A549 (cell line): Measurements from ENCODE around the gene KCNK6. TPM values are rescaled to one million over a fixed set of nuclear protein-coding genes. Genes with fewer than 3 reads are reported as not detected.
A peak's percentile ranks its signal among the peaks of the same experiment; 100 is the strongest.

ENCODE experiments used
- ATAC-seq, 2 experiments: fragments of 200-7000 bp in 1 of 2; fragments of >200 bp in 1 of 2; cut with Nextera tagmentation in 1 of 2; cut with Tn5 transposase in 1 of 2; 3 replicates each; pipeline versions ENCODE4 v1.8.0 to v1.9.1; 2018 to 2020; ENCODE audit warnings: mild to moderate bottlenecking in 1 of 2, moderate library complexity in 1 of 2
- CTCF ChIA-PET: fragments of 300-600 bp; sonication (Branson Sonifier 250); formaldehyde crosslinking; extraction: SDS; loops from one replicate; lab custom pipeline; 2021; ENCODE audit warnings: antibody characterized with exemption, inconsistent platforms; lab: Yijun Ruan, JAX
- POLR2A ChIA-PET: fragments of 350-600 bp; formaldehyde crosslinking; extraction: SDS; loops from one replicate; lab custom pipeline; 2021; ENCODE audit warnings: antibody characterized with exemption, inconsistent platforms; lab: Yijun Ruan, JAX
- DNase-seq, 2 experiments: peaks; one replicate each; pipeline versions ENCODE4 v3.0.0 to v3.0.0-alpha.2; 2011 to 2016; ENCODE audit warnings: low read depth in 1 of 2, low spot score in 1 of 2
- FAIRE-seq: peaks from 2 replicates; lab custom pipeline; 2011; peaks lifted over from hg19 to GRCh38; lab: Jason Lieb, UNC
- H3K27ac ChIP-seq, 2 experiments: fragments of >200 bp; sonication (Bioruptor Twin); formaldehyde crosslinking; 3 replicates each; pipeline ENCODE4 v1.5.1; 2016 to 2017
- H3K4me1 ChIP-seq: fragments of >200 bp; sonication (Bioruptor Twin); formaldehyde crosslinking; 3 replicates; pipeline ENCODE4 v1.6.1; 2016
- H3K4me2 ChIP-seq: fragments of >200 bp; sonication (Bioruptor Twin); formaldehyde crosslinking; 3 replicates; pipeline ENCODE4 v1.6.1; 2016
- H3K4me3 ChIP-seq: fragments of >200 bp; sonication (Bioruptor Twin); formaldehyde crosslinking; 3 replicates; pipeline ENCODE4 v1.5.1; 2016
- H3K9me3 ChIP-seq: fragments of >200 bp; sonication (Bioruptor Twin); formaldehyde crosslinking; 3 replicates; pipeline ENCODE4 v1.6.1; 2016
- ATOH8 ChIP-seq: fragments of 250-450 bp; sonication (Bioruptor Pico); IDR thresholded peaks from 2 replicates; pipeline ENCODE4 v1.5.0; 2020; ENCODE audit warnings: low read depth, mild to moderate bottlenecking, moderate library complexity
- BHLHE40 ChIP-seq: IDR thresholded peaks from 2 replicates; pipeline ENCODE4 v1.6.1; 2012; ENCODE audit warnings: low read depth, low read length, inconsistent platforms
- CEBPB ChIP-seq, 2 experiments: fragments of >200 bp in 1 of 2; sonication (Bioruptor Twin) in 1 of 2; formaldehyde crosslinking in 1 of 2; IDR thresholded peaks; 2 replicates each; pipeline ENCODE4 v1.6.1; 2012 to 2016
- CHD4 ChIP-seq: fragments of 200-600 bp; sonication (generic); IDR thresholded peaks from 2 replicates; pipeline ENCODE4 v1.6.1; 2016; ENCODE audit warnings: antibody characterized with exemption, mild to moderate bottlenecking, borderline replicate concordance
- CTCF ChIP-seq: fragments of >200 bp; sonication (Bioruptor Twin); formaldehyde crosslinking; IDR thresholded peaks from 3 replicates; pipeline ENCODE4 v1.5.1; 2016
- E2F6 ChIP-seq: IDR thresholded peaks from 2 replicates; pipeline ENCODE4 v1.6.1; 2012; ENCODE audit warnings: low read depth, borderline replicate concordance
- EHF ChIP-seq: fragments of 250-450 bp; sonication (Bioruptor Pico); IDR thresholded peaks from 2 replicates; pipeline ENCODE4 v1.5.0; 2020; ENCODE audit warnings: mild to moderate bottlenecking
- EHMT2 ChIP-seq: fragments of 200-600 bp; sonication (generic); IDR thresholded peaks from 2 replicates; pipeline ENCODE4 v1.6.1; 2016; ENCODE audit warnings: antibody characterized with exemption, low read depth, mild to moderate bottlenecking, moderate library complexity
- ELK1 ChIP-seq: fragments of 150-350 bp; IDR thresholded peaks from 2 replicates; pipeline ENCODE4 v1.6.1; 2014; ENCODE audit warnings: low read depth, mild to moderate bottlenecking, low read length
- ESRRA ChIP-seq: fragments of 150-350 bp; IDR thresholded peaks from 2 replicates; pipeline ENCODE4 v1.6.1; 2014; ENCODE audit warnings: mild to moderate bottlenecking, low read length, borderline replicate concordance
- HEYL ChIP-seq: fragments of 250-450 bp; sonication (Bioruptor Pico); IDR thresholded peaks from 2 replicates; pipeline ENCODE4 v1.8.0; 2021; ENCODE audit warnings: mild to moderate bottlenecking, moderate library complexity
- HMGXB4 ChIP-seq: fragments of 250-450 bp; sonication (Bioruptor Pico); IDR thresholded peaks from 2 replicates; pipeline ENCODE4 v1.5.0; 2021; ENCODE audit warnings: mild to moderate bottlenecking, moderate library complexity, borderline replicate concordance
- JUN ChIP-seq, 2 experiments: fragments of >200 bp; sonication (Bioruptor Twin); formaldehyde crosslinking; IDR thresholded peaks; 2 replicates in 1 of 2; 3 replicates in 1 of 2; pipeline ENCODE4 v1.6.1; 2016 to 2017
- KDM5A ChIP-seq: fragments of 200-600 bp; sonication (generic); IDR thresholded peaks from 2 replicates; pipeline ENCODE4 v1.6.1; 2016; ENCODE audit warnings: antibody characterized with exemption, mild to moderate bottlenecking
- MAFK ChIP-seq: fragments of 450-650 bp; IDR thresholded peaks from 2 replicates; pipeline ENCODE4 v1.6.1; 2014; ENCODE audit not compliant: partially characterized antibody
- MAX ChIP-seq: IDR thresholded peaks from 2 replicates; pipeline ENCODE4 v1.6.1; 2012
- MAZ ChIP-seq: fragments of 150-350 bp; IDR thresholded peaks from 2 replicates; pipeline ENCODE4 v1.6.1; 2014; ENCODE audit warnings: antibody characterized with exemption, low read depth, low read length, borderline replicate concordance
- MYC ChIP-seq: IDR thresholded peaks from 2 replicates; pipeline ENCODE4 v1.6.1; 2012; ENCODE audit warnings: mild to moderate bottlenecking, inconsistent platforms, low read length, improper control_type of control experiment, borderline replicate concordance
- NFE2L2 ChIP-seq: fragments of 150-350 bp; conservative IDR thresholded peaks from 2 replicates; pipeline ENCODE4 v1.6.1; 2014; ENCODE audit warnings: low read length
- PBX3 ChIP-seq: IDR thresholded peaks from 2 replicates; pipeline ENCODE4 v1.6.1; 2012
- POLR2AphosphoS2 ChIP-seq: conservative IDR thresholded peaks from 2 replicates; pipeline ENCODE4 v1.6.1; 2012; ENCODE audit warnings: low read length, improper control_type of control experiment, inconsistent platforms
- RCOR1 ChIP-seq: fragments of 150-350 bp; IDR thresholded peaks from 2 replicates; pipeline ENCODE4 v1.6.1; 2014; ENCODE audit warnings: antibody characterized with exemption, low read length, low read depth
- SREBF2 ChIP-seq: fragments of 450-650 bp; IDR thresholded peaks from 2 replicates; pipeline ENCODE4 v1.6.1; 2014; ENCODE audit warnings: mild to moderate bottlenecking, moderate library complexity
- TFCP2L1 ChIP-seq: fragments of 250-450 bp; sonication (Bioruptor Pico); IDR thresholded peaks from 2 replicates; pipeline ENCODE4 v1.5.0; 2021; ENCODE audit warnings: mild to moderate bottlenecking
- TP53 ChIP-seq: fragments of 250-450 bp; sonication (Bioruptor Pico); IDR thresholded peaks from 2 replicates; pipeline ENCODE4 v1.5.0; 2021; ENCODE audit warnings: mild to moderate bottlenecking, moderate library complexity
- ZSCAN20 ChIP-seq: fragments of 250-450 bp; sonication (Bioruptor Pico); IDR thresholded peaks from 2 replicates; pipeline ENCODE4 v1.8.0; 2022; ENCODE audit warnings: mild to moderate bottlenecking, moderate library complexity
- WGBS: methylation state at CpG from one replicate; pipeline ENCODE4 v1.1.6; 2017; ENCODE audit errors: missing lambda C conversion rate; 5-methylcytosine and 5-hydroxymethylcytosine counted together
- polyA plus RNA-seq, 4 experiments: library from polyadenylated mRNA; depleted of rRNA in 3 of 4; stranded (reverse); fragments of >200 nt; fragmentation: RNase III in 1 of 4; extraction: RNeasy Plus Mini Kit Qiagen cat#74134 plus additional on column Dnase treatment in 1 of 4; gene quantifications; 2 replicates in 3 of 4; 3 replicates in 1 of 4; pipeline ENCODE4 v1.2.3, GENCODE V29; 2011 to 2017

KCNK6 gene
- polyA plus RNA-seq, 2 of the 4 experiments (the other 2 are of a cell fraction) = 2.4 to 2.8 TPM

GRCh38 chr19:38310986-38311385 lies 8.7 kb upstream of the KCNK6 start:
- POLR2A ChIA-PET = interaction anchor here (0.7 kb wide), 1 partner anchor 55 kb away, joined by 3 read pairs; no protein-coding TSS in a partner anchor
- FAIRE-seq = peak; percentile 68
- TF ChIP-seq EHMT2 (no peak), HMGXB4 (CRISPR knock-in tag) (no peak), POLR2AphosphoS2 (no peak), CTCF (no peak), TFCP2L1 (CRISPR knock-in tag) (no peak), ZSCAN20 (CRISPR knock-in tag) (no peak), TP53 (CRISPR knock-in tag) (no peak), SREBF2 (no peak), HEYL (CRISPR knock-in tag) (no peak), NFE2L2 (no peak), MAFK (no peak), RCOR1 (no peak), PBX3 (no peak)
- TF ChIP-seq, all 56 proteins: peak for 0
- CTCF ChIA-PET = interaction anchor here (0.5 to 10.1 kb wide), 16 partner anchors 17 to 430 kb away, joined by 3 to 76 read pairs (median 5); partner anchors contain the start of genes CATSPERG and PPP1R14A
- 92% methylated on average over 6 of the region's 6 CpGs for WGBS
- H3K4me1 ChIP-seq = peaks cover 16% of the 10 kb centered on the region
- no peak overlapping the region for H3K4me3 ChIP-seq
- no peak overlapping the region for H3K27ac ChIP-seq
- H3K4me2 ChIP-seq = no peak overlapping the region
- H3K9me3 ChIP-seq = no peaks in the 10 kb centered on the region
- DNase-seq (no peak), ATAC-seq (no peak)

GRCh38 chr19:38315657-38316476 lies 3.8 kb upstream of the KCNK6 start, which contains the start of gene YIF1B:
YIF1B (minus strand) TSS chr19:38315947; CDS start chr19:38315917, 30 bp downstream.
- Histone ChIP-seq H3K4me3 (peak within 1 kb of the TSS; percentile 62), H3K4me1 (peaks cover 10% of the 10 kb centered on the region; the same call in 2 of the 3 replicates), H3K4me2 (peak within 1 kb of the TSS; percentile 81), H3K9me3 (no peaks in the 10 kb centered on the region), H3K27ac (peak within 1 kb of the TSS; percentile 76 to 85)
- peak; percentile 87 to 93 for ATAC-seq
- WGBS = 2% methylated on average over 42 of the region's 64 CpGs
- CTCF ChIA-PET = interaction anchor here (1.1 to 20.5 kb wide), 5 partner anchors 19 to 71 kb away, joined by 3 to 1052 read pairs (median 11); partner anchors contain the start of genes CATSPERG, PPP1R14A and PSMD8
- POLR2A ChIA-PET = no interaction called here
- DNase-seq = peak; percentile 100
- peak; percentile 100 for FAIRE-seq
- peak; percentile 44 to 92; a peak in 4 of 5 replicates for TF ChIP-seq JUN (IDR thresholded peaks at IDR 0.05)
- 0 out of 2 replicates have a peak, but pooled peaks have one; percentile 33 for TF ChIP-seq RCOR1
- peak; percentile 32; the same call in 1 of the 2 replicates for TF ChIP-seq POLR2AphosphoS2
- no peak for TF ChIP-seq TP53 (CRISPR knock-in tag)
- TF ChIP-seq MAX = peak; percentile 84
- peak; percentile 67 for TF ChIP-seq MYC
- TF ChIP-seq CEBPB (IDR thresholded peaks at IDR 0.05) = peak in 1 of 2 experiments; percentile 79; a peak in 2 of 4 replicates
- TF ChIP-seq ATOH8 (CRISPR knock-in tag) = no peak
- TF ChIP-seq E2F6 = peak; percentile 61; the same call in 1 of the 2 replicates
- 0 out of 2 replicates have a peak, but pooled peaks have one; percentile 21 for TF ChIP-seq MAZ
- no peak for TF ChIP-seq ELK1
- TF ChIP-seq BHLHE40 = peak; percentile 27; the same call in 1 of the 2 replicates
- TF ChIP-seq KDM5A = no peak
- no peak for TF ChIP-seq EHF (CRISPR knock-in tag)
- TF ChIP-seq CHD4 = peak; percentile 58; the same call in 1 of the 2 replicates
- peak; percentile 61 for TF ChIP-seq ESRRA
